Astrocyte (in vitro differentiated cells and primary cell): ENCODE results near the gene TRIO. TPM values are rescaled to one million over a fixed set of nuclear protein-coding genes. Genes with fewer than 3 reads are reported as not detected.

ENCODE experiments used
- DNase-seq: peaks from one replicate; pipeline ENCODE4 v3.0.0-alpha.2; 2010; ENCODE audit warnings: low read depth
- FAIRE-seq: peaks from 2 replicates; lab custom pipeline; 2011; peaks lifted over from hg19 to GRCh38; lab: Jason Lieb, UNC
- H2AFZ ChIP-seq: 2 replicates; pipeline ENCODE4 v1.6.0; 2012; ENCODE audit warnings: low read depth, low read length, inconsistent platforms
- H3K27ac ChIP-seq: 2 replicates; pipeline ENCODE4 v1.5.1; 2011; ENCODE audit warnings: low read depth, low read length, inconsistent platforms
- H3K27me3 ChIP-seq: 2 replicates; pipeline ENCODE4 v1.6.0; 2011; ENCODE audit warnings: low read length, inconsistent platforms; ENCODE audit not compliant: insufficient read depth
- H3K36me3 ChIP-seq: 2 replicates; pipeline ENCODE4 v1.5.1; 2011; ENCODE audit warnings: low read length, inconsistent platforms; ENCODE audit not compliant: insufficient read depth
- H3K4me1 ChIP-seq: 2 replicates; pipeline ENCODE4 v1.5.1; 2011; ENCODE audit warnings: low read length, inconsistent platforms; ENCODE audit not compliant: insufficient read depth
- H3K4me2 ChIP-seq: 2 replicates; pipeline ENCODE4 v1.6.0; 2012; ENCODE audit warnings: low read length, inconsistent platforms
- H3K4me3 ChIP-seq: 2 replicates; pipeline ENCODE4 v1.5.1; 2011; ENCODE audit warnings: low read depth, mild to moderate bottlenecking, low read length, inconsistent platforms; ENCODE audit not compliant: insufficient read depth
- H3K79me2 ChIP-seq: 2 replicates; pipeline ENCODE4 v1.6.0; 2012; ENCODE audit warnings: mild to moderate bottlenecking, low read length, inconsistent platforms; ENCODE audit not compliant: insufficient read depth
- H3K9ac ChIP-seq: 2 replicates; pipeline ENCODE4 v1.6.0; 2012; ENCODE audit warnings: mild to moderate bottlenecking, low read length, inconsistent platforms
- H3K9me3 ChIP-seq: 2 replicates; pipeline ENCODE4 v1.5.1; 2012; ENCODE audit warnings: low read depth, mild to moderate bottlenecking, low read length, inconsistent platforms; ENCODE audit not compliant: insufficient read depth
- H4K20me1 ChIP-seq: 2 replicates; pipeline ENCODE4 v1.6.0; 2012; ENCODE audit warnings: low read length, inconsistent platforms; ENCODE audit not compliant: insufficient read depth
- H3K27ac Mint-ChIP-seq: one replicate; pipeline ENCODE4 v1.8.0; 2021; ENCODE audit warnings: mild to moderate bottlenecking, mixed read lengths; ENCODE audit not compliant: unreplicated experiment
- H3K27me3 Mint-ChIP-seq: one replicate; pipeline ENCODE4 v1.8.0; 2021; ENCODE audit warnings: low read depth, mixed read lengths; ENCODE audit not compliant: unreplicated experiment
- H3K36me3 Mint-ChIP-seq: one replicate; pipeline ENCODE4 v1.8.0; 2021; ENCODE audit warnings: low read depth, mixed read lengths; ENCODE audit not compliant: unreplicated experiment
- H3K4me1 Mint-ChIP-seq: one replicate; pipeline ENCODE4 v1.8.0; 2021; ENCODE audit warnings: low read depth, mixed read lengths; ENCODE audit not compliant: unreplicated experiment
- H3K4me3 Mint-ChIP-seq: one replicate; pipeline ENCODE4 v1.8.0; 2021; ENCODE audit warnings: mild to moderate bottlenecking, moderate library complexity, mixed read lengths; ENCODE audit not compliant: unreplicated experiment
- H3K9me3 Mint-ChIP-seq: one replicate; pipeline ENCODE4 v1.8.0; 2021; ENCODE audit warnings: mild to moderate bottlenecking, mixed read lengths; ENCODE audit not compliant: unreplicated experiment
- CTCF ChIP-seq: IDR thresholded peaks from 2 replicates; pipeline ENCODE4 v1.5.1; 2011; ENCODE audit warnings: low read depth, mild to moderate bottlenecking, inconsistent platforms, low read length, moderate library complexity; ENCODE audit not compliant: insufficient read depth
- EZH2 ChIP-seq: IDR thresholded peaks from 2 replicates; pipeline ENCODE4 v1.6.1; 2012; ENCODE audit warnings: mild to moderate bottlenecking, low read length, inconsistent platforms; ENCODE audit not compliant: insufficient read depth
- total RNA-seq: library from RNA; stranded (reverse); gene quantifications from 2 replicates; pipeline ENCODE4 v1.2.1, GENCODE V29; 2021

TRIO gene
- total RNA-seq, 1 donor from 2014 or later = 347 TPM

GRCh38 chr5:14328144-14328543 lies 185.0 kb downstream of the TRIO start:
- Mint-ChIP-seq H3K4me1 (peaks cover 56% of the 10 kb centered on the region), H3K4me3 (no peak overlapping the region), H3K27me3 (no peaks in the 10 kb centered on the region), H3K27ac (no peak overlapping the region), H3K9me3 (no peaks in the 10 kb centered on the region), H3K36me3 (peaks cover 27% of the 10 kb centered on the region)
- Histone ChIP-seq H3K4me2 (no peak overlapping the region), H3K4me3 (no peak overlapping the region), H3K27me3 (no peaks in the 10 kb centered on the region), H4K20me1 (peaks cover 89% of the 10 kb centered on the region), H2AFZ (no peak overlapping the region), H3K36me3 (peaks cover 57% of the 10 kb centered on the region), H3K9ac (no peak overlapping the region), H3K4me1 (peaks cover 17% of the 10 kb centered on the region), H3K79me2 (peaks cover 98% of the 10 kb centered on the region), H3K9me3 (no peaks in the 10 kb centered on the region), H3K27ac (no peak overlapping the region)
- FAIRE-seq = no peak
- no peak for TF ChIP-seq EZH2
- no peak for TF ChIP-seq CTCF
- no peak for DNase-seq

- Histone ChIP-seq H3K36me3 (peaks cover 69% of the 10 kb centered on the region), H3K27me3 (no peaks in the 10 kb centered on the region), H3K4me1 (peaks cover 14% of the 10 kb centered on the region), H4K20me1 (peaks cover 90% of the 10 kb centered on the region), H3K9ac (no peak overlapping the region), H3K4me3 (no peak overlapping the region), H3K27ac (no peak overlapping the region), H3K4me2 (no peak overlapping the region), H2AFZ (no peak overlapping the region), H3K79me2 (peaks cover 98% of the 10 kb centered on the region), H3K9me3 (no peaks in the 10 kb centered on the region)
- no peaks in the 10 kb centered on the region for H3K9me3 Mint-ChIP-seq
- FAIRE-seq (no peak), DNase-seq (no peak)
- peaks cover 22% of the 10 kb centered on the region for H3K36me3 Mint-ChIP-seq
- H3K4me3 Mint-ChIP-seq = no peak overlapping the region
- H3K27me3 Mint-ChIP-seq = no peaks in the 10 kb centered on the region
- peaks cover 45% of the 10 kb centered on the region for H3K4me1 Mint-ChIP-seq
- TF ChIP-seq CTCF (no peak), EZH2 (no peak)
- no peak overlapping the region for H3K27ac Mint-ChIP-seq
These were observed 187.1 kb downstream of the TRIO start for GRCh38 chr5:14330291-14330690.

- FAIRE-seq (no peak), DNase-seq (no peak)
- Histone ChIP-seq H3K36me3 (peaks cover 68% of the 10 kb centered on the region), H3K27me3 (no peaks in the 10 kb centered on the region), H3K9ac (no peak overlapping the region), H3K79me2 (peaks cover 98% of the 10 kb centered on the region), H3K4me1 (peaks cover 14% of the 10 kb centered on the region), H3K27ac (no peak overlapping the region), H2AFZ (no peak overlapping the region), H3K4me2 (no peak overlapping the region), H3K4me3 (no peak overlapping the region), H3K9me3 (no peaks in the 10 kb centered on the region), H4K20me1 (peaks cover 90% of the 10 kb centered on the region)
- Mint-ChIP-seq H3K36me3 (peaks cover 20% of the 10 kb centered on the region), H3K4me1 (peaks cover 43% of the 10 kb centered on the region), H3K27me3 (no peaks in the 10 kb centered on the region), H3K27ac (no peak overlapping the region), H3K9me3 (no peaks in the 10 kb centered on the region), H3K4me3 (no peak overlapping the region)
- TF ChIP-seq EZH2 (no peak), CTCF (no peak)
These were observed 187.7 kb downstream of the TRIO start for GRCh38 chr5:14330729-14331385.
